Keratinocyte (primary cell): Measurements from ENCODE around the gene LAYN. TPM values are rescaled to one million over a fixed set of nuclear protein-coding genes. Genes with fewer than 3 reads are reported as not detected.

ENCODE experiments used
- DNase-seq: peaks from one replicate; pipeline ENCODE4 v3.0.0-alpha.2; 2011; ENCODE audit warnings: low read depth, missing footprints, low spot score
- FAIRE-seq: peaks from 2 replicates; lab custom pipeline; 2011; peaks lifted over from hg19 to GRCh38; lab: Jason Lieb, UNC
- H2AFZ ChIP-seq: 2 replicates; pipeline ENCODE4 v1.6.0; 2012; ENCODE audit warnings: low read length, control low read depth, inconsistent platforms; ENCODE audit not compliant: control insufficient read depth
- H3K27ac ChIP-seq: 2 replicates; pipeline ENCODE4 v1.5.1; 2011; ENCODE audit warnings: low read length; ENCODE audit not compliant: control insufficient read depth, insufficient read depth
- H3K27me3 ChIP-seq: 3 replicates; pipeline ENCODE4 v1.6.0; 2011; ENCODE audit warnings: low read length; ENCODE audit not compliant: control insufficient read depth, insufficient read depth; ENCODE audit errors: extremely low read depth
- H3K36me3 ChIP-seq, 2 experiments: 2 replicates in 1 of 2; 3 replicates in 1 of 2; pipeline ENCODE4 v1.5.1; 2011; ENCODE audit warnings: low read length in 2 of 2, mild to moderate bottlenecking in 1 of 2; ENCODE audit not compliant: control insufficient read depth in 2 of 2, insufficient read depth in 2 of 2; ENCODE audit errors: extremely low read depth in 1 of 2
- H3K4me1 ChIP-seq: 3 replicates; pipeline ENCODE4 v1.5.1; 2011; ENCODE audit warnings: low read length; ENCODE audit not compliant: control insufficient read depth, insufficient read depth; ENCODE audit errors: extremely low read depth
- H3K4me2 ChIP-seq: 3 replicates; pipeline ENCODE4 v1.6.0; 2011; ENCODE audit warnings: low read depth, low read length; ENCODE audit not compliant: control insufficient read depth, insufficient read depth; ENCODE audit errors: extremely low read depth
- H3K4me3 ChIP-seq, 3 experiments: fragments of 200-600 bp in 1 of 3; sonication (generic) in 1 of 3; 2 replicates in 2 of 3; 3 replicates in 1 of 3; pipeline ENCODE4 v1.5.1; 2011 to 2016; ENCODE audit warnings: low read length in 3 of 3, mild to moderate bottlenecking in 3 of 3, control low read depth in 2 of 3, inconsistent platforms in 1 of 3, low read depth in 1 of 3, mixed read lengths in 1 of 3, mixed run types in 1 of 3, moderate library complexity in 1 of 3; ENCODE audit not compliant: control insufficient read depth in 2 of 3, insufficient read depth in 2 of 3; ENCODE audit errors: extremely low read depth in 1 of 3
- H3K79me2 ChIP-seq: 2 replicates; pipeline ENCODE4 v1.6.0; 2012; ENCODE audit warnings: low read length; ENCODE audit not compliant: control insufficient read depth, insufficient read depth
- H3K9ac ChIP-seq: 3 replicates; pipeline ENCODE4 v1.6.0; 2011; ENCODE audit warnings: low read length; ENCODE audit not compliant: control insufficient read depth, insufficient read depth; ENCODE audit errors: extremely low read depth
- H3K9me1 ChIP-seq: 3 replicates; pipeline ENCODE4 v1.6.0; 2011; ENCODE audit warnings: low read length; ENCODE audit not compliant: control insufficient read depth, insufficient read depth; ENCODE audit errors: extremely low read depth
- H3K9me3 ChIP-seq: 2 replicates; pipeline ENCODE4 v1.5.1; 2012; ENCODE audit warnings: low read depth, low read length; ENCODE audit not compliant: control insufficient read depth
- H4K20me1 ChIP-seq: 3 replicates; pipeline ENCODE4 v1.6.0; 2011; ENCODE audit warnings: low read length; ENCODE audit not compliant: control insufficient read depth, insufficient read depth; ENCODE audit errors: extremely low read depth
- CTCF ChIP-seq, 3 experiments: IDR thresholded peaks in 1 of 3; conservative IDR thresholded peaks in 1 of 3; optimal IDR thresholded peaks in 1 of 3; 2 replicates in 2 of 3; 3 replicates in 1 of 3; pipeline versions ENCODE3 to v1.5.1; 2011; ENCODE audit warnings: low read length in 3 of 3, mild to moderate bottlenecking in 3 of 3, moderate library complexity in 2 of 3, control low read depth in 1 of 3, inconsistent platforms in 1 of 3; ENCODE audit not compliant: insufficient read depth in 2 of 3; ENCODE audit errors: extremely low read depth in 1 of 3
- EZH2 ChIP-seq: IDR thresholded peaks from one replicate; pipeline ENCODE4 v1.6.1; 2012; ENCODE audit warnings: inconsistent platforms, mild to moderate bottlenecking, low read length, moderate library complexity
- dilution Hi-C: fragments of 300-500 bp; cut with MboI; formaldehyde crosslinking; loops from one replicate; pipeline ENCODE4 v1.7.0; 2020; ENCODE audit warnings: low sequenced_read_pairs; ENCODE audit not compliant: extremely low pct_ligation_motif_present
- polyA plus RNA-seq, 5 experiments: library from polyadenylated mRNA; depleted of rRNA in 3 of 5; stranded (reverse) in 3 of 5; stranded (forward) in 1 of 5; unstranded in 1 of 5; fragments of >200 nt; gene quantifications; 1 replicate in 1 of 5; 2 replicates in 3 of 5; 3 replicates in 1 of 5; pipeline versions ENCODE4 v1.2.1 to v1.2.3, GENCODE V29; 2011 to 2012; ENCODE audit warnings: missing spikeins in 2 of 5, low read depth in 1 of 5, low replicate concordance in 1 of 5

Gene LAYN
- polyA plus RNA-seq, 1 donor (not counting 4 experiments of a cell fraction or from before 2014, with no cell fraction given), result 1.1 TPM

- H4K20me1 ChIP-seq, result no peaks in the 10 kb centered on the region
- dilution Hi-C loops, result no loop called here
- TF ChIP-seq CTCF (optimal IDR thresholded peaks at IDR 0.05 in 1 of 3, IDR thresholded peaks at IDR 0.05 in 1 of 3, conservative IDR thresholded peaks at IDR 0.05 in 1 of 3; ENCODE audit: extremely low read depth in 1 of 3, insufficient read depth in 2 of 3, low read length in 3 of 3) (no peak), EZH2 (no peak)
- FAIRE-seq (no peak), DNase-seq (no peak)
- H3K36me3 ChIP-seq, result no peaks in the 10 kb centered on the region
- no peak overlapping the region for H3K4me2 ChIP-seq
- no peaks in the 10 kb centered on the region for H3K27me3 ChIP-seq
- no peak overlapping the region for H3K27ac ChIP-seq
- H3K79me2 ChIP-seq, result no peaks in the 10 kb centered on the region
- H2AFZ ChIP-seq, result no peak overlapping the region
- H3K9me1 ChIP-seq, result no peaks in the 10 kb centered on the region
- H3K9ac ChIP-seq, result no peak overlapping the region
- H3K4me3 ChIP-seq, result no peak overlapping the region
- no peaks in the 10 kb centered on the region for H3K4me1 ChIP-seq
- H3K9me3 ChIP-seq, result no peaks in the 10 kb centered on the region
Observed at GRCh38 chr11:111577821-111578220, 37.3 kb downstream of the LAYN start.

GRCh38 chr11:111581341-111581740, 40.8 kb downstream of the LAYN start:
- Histone ChIP-seq H3K27ac (no peak overlapping the region), H3K27me3 (no peaks in the 10 kb centered on the region), H3K4me2 (no peak overlapping the region), H3K36me3 (no peaks in the 10 kb centered on the region), H3K9me1 (no peaks in the 10 kb centered on the region), H3K9me3 (no peaks in the 10 kb centered on the region), H3K4me1 (peaks cover 5% of the 10 kb centered on the region), H4K20me1 (no peaks in the 10 kb centered on the region), H3K9ac (no peak overlapping the region), H2AFZ (no peak overlapping the region), H3K79me2 (no peaks in the 10 kb centered on the region), H3K4me3 (no peak overlapping the region)
- dilution Hi-C loops, result no loop called here
- no peak for DNase-seq
- TF ChIP-seq CTCF (optimal IDR thresholded peaks at IDR 0.05 in 1 of 3, IDR thresholded peaks at IDR 0.05 in 1 of 3, conservative IDR thresholded peaks at IDR 0.05 in 1 of 3; ENCODE audit: extremely low read depth in 1 of 3, insufficient read depth in 2 of 3, low read length in 3 of 3) (no peak), EZH2 (no peak)
- no peak for FAIRE-seq
